SK-N-SH (cell line): ENCODE data around the gene ORC5. TPM values are rescaled to one million over a fixed set of nuclear protein-coding genes. Genes with fewer than 3 reads are reported as not detected.

Experiments used
- CTCF ChIA-PET: fragments of 300-600, 350-600 bp; formaldehyde crosslinking; extraction: SDS; loops from one replicate; lab custom pipeline; 2021; lab: Yijun Ruan, JAX
- POLR2A ChIA-PET: fragments of 350-600 bp; sonication (Branson Sonifier 250); formaldehyde crosslinking; extraction: SDS; loops from one replicate; lab custom pipeline; 2020; ENCODE audit warnings: antibody characterized with exemption, inconsistent platforms; lab: Yijun Ruan, JAX
- DNase-seq: peaks from one replicate; pipeline ENCODE4 v3.0.0; 2012
- H2AFZ ChIP-seq: fragments of 200-600 bp; sonication (generic); 2 replicates; pipeline ENCODE4 v1.8.1; 2016; ENCODE audit warnings: antibody characterized with exemption, mild to moderate bottlenecking, low read depth
- H3F3A ChIP-seq: fragments of 200-600 bp; sonication (generic); replicated peaks from 2 replicates; pipeline ENCODE3; 2016; ENCODE audit warnings: antibody characterized with exemption, mild to moderate bottlenecking; ENCODE audit not compliant: insufficient read depth
- H3K27ac ChIP-seq, 2 experiments: fragments of 200-500 bp in 1 of 2; fragments of 200-600 bp in 1 of 2; sonication (Bioruptor generic) in 1 of 2; sonication (generic), shearing (Covaris generic) in 1 of 2; 2 replicates each; pipeline versions ENCODE4 v1.5.1 to v1.6.1; 2014 to 2016; ENCODE audit warnings: low read depth in 2 of 2, inconsistent platforms in 1 of 2, low read length in 1 of 2, mild to moderate bottlenecking in 1 of 2, mixed read lengths in 1 of 2
- H3K27me3 ChIP-seq: fragments of 200-600 bp; sonication (generic), shearing (Covaris generic); 2 replicates; pipeline ENCODE4 v1.6.1; 2016; ENCODE audit warnings: mixed run types; ENCODE audit not compliant: insufficient read depth
- H3K36me3 ChIP-seq, 2 experiments: fragments of 200-500 bp in 1 of 2; fragments of 200-600 bp in 1 of 2; sonication (Bioruptor generic) in 1 of 2; sonication (generic) in 1 of 2; replicated peaks in 1 of 2; 2 replicates each; pipeline versions ENCODE3 to v1.5.1; 2014 to 2016; ENCODE audit warnings: low read length in 1 of 2, mild to moderate bottlenecking in 1 of 2; ENCODE audit not compliant: insufficient read depth in 2 of 2, control insufficient read depth in 1 of 2
- H3K4me1 ChIP-seq, 2 experiments: fragments of 200-500 bp in 1 of 2; fragments of 200-600 bp in 1 of 2; sonication (Bioruptor generic) in 1 of 2; sonication (generic), shearing (Covaris generic) in 1 of 2; 2 replicates each; pipeline versions ENCODE4 v1.5.1 to v1.6.1; 2014 to 2016; ENCODE audit warnings: low read depth in 1 of 2, low read length in 1 of 2, mixed run types in 1 of 2; ENCODE audit not compliant: insufficient read depth in 2 of 2, control insufficient read depth in 1 of 2
- H3K4me2 ChIP-seq: fragments of 200-600 bp; sonication (generic), shearing (Covaris generic); 2 replicates; pipeline ENCODE4 v1.6.1; 2017; ENCODE audit warnings: mixed run types
- H3K4me3 ChIP-seq, 2 experiments: fragments of 200-500 bp in 1 of 2; fragments of 200-600 bp in 1 of 2; sonication (Bioruptor generic) in 1 of 2; sonication (generic), shearing (Covaris generic) in 1 of 2; 2 replicates each; pipeline versions ENCODE4 v1.5.1 to v1.8.1; 2014 to 2016; ENCODE audit warnings: low read depth in 2 of 2, inconsistent platforms in 1 of 2, low read length in 1 of 2, mild to moderate bottlenecking in 1 of 2, mixed read lengths in 1 of 2, moderate library complexity in 1 of 2
- H3K79me2 ChIP-seq: fragments of 200-600 bp; sonication (generic); 2 replicates; pipeline ENCODE4 v1.8.1; 2017; ENCODE audit warnings: mild to moderate bottlenecking; ENCODE audit not compliant: insufficient read depth
- H3K9ac ChIP-seq: fragments of 200-600 bp; sonication (generic); 2 replicates; pipeline ENCODE4 v1.6.1; 2017; ENCODE audit warnings: mixed run types
- H3K9me2 ChIP-seq: fragments of 200-600 bp; sonication (generic); 2 replicates; pipeline ENCODE4 v1.6.1; 2017; ENCODE audit warnings: mixed run types
- H3K9me3 ChIP-seq: fragments of 200-600 bp; sonication (generic); 2 replicates; pipeline ENCODE4 v1.6.1; 2017; ENCODE audit warnings: mixed run types, mild to moderate bottlenecking, moderate library complexity
- H4K20me1 ChIP-seq: fragments of 200-600 bp; sonication (generic); 2 replicates; pipeline ENCODE4 v1.6.1; 2017; ENCODE audit warnings: mild to moderate bottlenecking, mixed run types; ENCODE audit not compliant: insufficient read depth
- FOSL2 ChIP-seq: IDR thresholded peaks from 2 replicates; pipeline ENCODE4 v1.4.0; 2012; ENCODE audit warnings: low read depth, mild to moderate bottlenecking, moderate library complexity, borderline replicate concordance
- IRF3 ChIP-seq: fragments of 150-350 bp; IDR thresholded peaks from 2 replicates; pipeline ENCODE4 v1.6.1; 2016; ENCODE audit warnings: mild to moderate bottlenecking, low read depth, low read length
- NRF1 ChIP-seq: IDR thresholded peaks from 2 replicates; pipeline ENCODE4 v1.6.1; 2012; ENCODE audit warnings: low read depth, mild to moderate bottlenecking, low read length
- REST ChIP-seq: IDR thresholded peaks from 2 replicates; pipeline ENCODE4 v1.6.1; 2012; ENCODE audit warnings: mild to moderate bottlenecking, low read depth, low read length, moderate library complexity
- SIN3A ChIP-seq: IDR thresholded peaks from 2 replicates; pipeline ENCODE4 v1.6.1; 2012; ENCODE audit warnings: low read depth, mild to moderate bottlenecking, low read length, moderate library complexity, borderline replicate concordance
- WGBS: methylation state at CpG from one replicate; pipeline ENCODE4 v1.1.6; 2017; ENCODE audit warnings: low lambda C conversion rate; 5-methylcytosine and 5-hydroxymethylcytosine counted together
- polyA plus RNA-seq, 3 experiments: library from polyadenylated mRNA; depleted of rRNA; stranded (reverse); fragments of >200 nt; gene quantifications; 2 replicates each; pipeline ENCODE4 v1.2.3, GENCODE V29; 2012
- TF ChIP-seq, protein P1 (sequence below): IDR thresholded peaks from 2 replicates; pipeline ENCODE4 v1.4.0; 2012; ENCODE audit warnings: low read depth
- TF ChIP-seq, protein P2 (sequence below): fragments of 200-600 bp; sonication (generic); IDR thresholded peaks from 2 replicates; pipeline ENCODE4 v1.6.1; 2017; ENCODE audit warnings: antibody characterized with exemption, mild to moderate bottlenecking, moderate library complexity

The ORC5 gene
- polyA plus RNA-seq, 1 of the 3 experiments (the other 2 are of a cell fraction), result 4.7 TPM

GRCh38 chr7:104207348-104207730 lies 474 bp downstream of the ORC5 start (continued):
- TF ChIP-seq REST (no peak), NRF1 (no peak), FOSL2 (no peak), IRF3 (no peak), SIN3A (no peak)

- Histone ChIP-seq H3F3A (no peaks in the 10 kb centered on the region), H3K9me2 (no peaks in the 10 kb centered on the region), H3K4me1 (peaks cover 0 to 14% of the 10 kb centered on the region in 2 experiments; a peak in 2 of 4 replicates), H3K79me2 (peaks cover 58% of the 10 kb centered on the region), H3K27me3 (no peaks in the 10 kb centered on the region), H3K4me3 (peak overlapping the region; percentile 90 to 100), H3K4me2 (peak overlapping the region; percentile 87), H3K27ac (peak overlapping the region; percentile 28 to 59; a peak in 1 of 4 replicates), H4K20me1 (0 out of 2 replicates have a peak, but pooled peaks cover 5% of the 10 kb centered on the region), H3K9ac (peak overlapping the region; percentile 79; the same call in 1 of the 2 replicates), H3K36me3 (peaks cover 22 to 27% of the 10 kb centered on the region in 2 experiments), H3K9me3 (no peaks in the 10 kb centered on the region), H2AFZ (peak overlapping the region; percentile 88)
- peak; percentile 15 for DNase-seq
- WGBS, result 14% methylated on average over 6 of the region's 6 CpGs
- TF ChIP-seq, protein P1, sequence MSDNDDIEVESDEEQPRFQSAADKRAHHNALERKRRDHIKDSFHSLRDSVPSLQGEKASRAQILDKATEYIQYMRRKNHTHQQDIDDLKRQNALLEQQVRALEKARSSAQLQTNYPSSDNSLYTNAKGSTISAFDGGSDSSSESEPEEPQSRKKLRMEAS, result no peak
- TF ChIP-seq, protein P2, sequence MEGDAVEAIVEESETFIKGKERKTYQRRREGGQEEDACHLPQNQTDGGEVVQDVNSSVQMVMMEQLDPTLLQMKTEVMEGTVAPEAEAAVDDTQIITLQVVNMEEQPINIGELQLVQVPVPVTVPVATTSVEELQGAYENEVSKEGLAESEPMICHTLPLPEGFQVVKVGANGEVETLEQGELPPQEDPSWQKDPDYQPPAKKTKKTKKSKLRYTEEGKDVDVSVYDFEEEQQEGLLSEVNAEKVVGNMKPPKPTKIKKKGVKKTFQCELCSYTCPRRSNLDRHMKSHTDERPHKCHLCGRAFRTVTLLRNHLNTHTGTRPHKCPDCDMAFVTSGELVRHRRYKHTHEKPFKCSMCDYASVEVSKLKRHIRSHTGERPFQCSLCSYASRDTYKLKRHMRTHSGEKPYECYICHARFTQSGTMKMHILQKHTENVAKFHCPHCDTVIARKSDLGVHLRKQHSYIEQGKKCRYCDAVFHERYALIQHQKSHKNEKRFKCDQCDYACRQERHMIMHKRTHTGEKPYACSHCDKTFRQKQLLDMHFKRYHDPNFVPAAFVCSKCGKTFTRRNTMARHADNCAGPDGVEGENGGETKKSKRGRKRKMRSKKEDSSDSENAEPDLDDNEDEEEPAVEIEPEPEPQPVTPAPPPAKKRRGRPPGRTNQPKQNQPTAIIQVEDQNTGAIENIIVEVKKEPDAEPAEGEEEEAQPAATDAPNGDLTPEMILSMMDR, result peak; percentile 21; the same call in 1 of the 2 replicates
- ChIA-PET POLR2A (no interaction called here), CTCF (no interaction called here)
Measured at GRCh38 chr7:104206841-104207240, 972 bp downstream of the ORC5 start.
